GM12864 (cell line): ENCODE data around the gene BLTP3A.
A peak's percentile ranks its signal among the peaks of the same experiment; 100 is the strongest.
"Not testable (repeated sequence)": the region's sequence is repeated elsewhere in the genome, so short reads cannot be mapped to it uniquely, and the experiment has no call there.

Experiments used
- DNase-seq: peaks from one replicate; pipeline ENCODE4 v3.0.0-alpha.2; 2011; ENCODE audit warnings: low read depth
- H3K4me3 ChIP-seq: 2 replicates; pipeline ENCODE4 v1.5.1; 2011; ENCODE audit warnings: mild to moderate bottlenecking, low read depth, low read length, control low read depth
- CTCF ChIP-seq: IDR thresholded peaks from 2 replicates; pipeline ENCODE4 v1.5.1; 2011; ENCODE audit warnings: low read depth, mild to moderate bottlenecking, moderate library complexity, low read length, control low read depth, inconsistent platforms; ENCODE audit errors: missing control alignments

The BLTP3A gene

GRCh38 chr6:34746104-34746846 is 45.6 kb upstream of the BLTP3A start:
- no peak for DNase-seq
- no peak overlapping the region for H3K4me3 ChIP-seq
- TF ChIP-seq CTCF: no peak

- H3K4me3 ChIP-seq: no peak overlapping the region
- TF ChIP-seq CTCF: no peak
- DNase-seq: no peak
Observed at GRCh38 chr6:34748757-34749156, 43.1 kb upstream of the BLTP3A start.

GRCh38 chr6:34756513-34756856 is 35.4 kb upstream of the BLTP3A start:
- peak; percentile 61 for TF ChIP-seq CTCF
- H3K4me3 ChIP-seq: peak overlapping the region; percentile 100
- peak; percentile 40 for DNase-seq

GRCh38 chr6:34757687-34758274 is 34.1 kb upstream of the BLTP3A start:
- TF ChIP-seq CTCF: no peak
- H3K4me3 ChIP-seq: peak overlapping the region; percentile 100
- DNase-seq: no peak

GRCh38 chr6:34760108-34760507 is 31.8 kb upstream of the BLTP3A start:
- TF ChIP-seq CTCF: no peak
- no peak for DNase-seq
- no peak overlapping the region for H3K4me3 ChIP-seq

GRCh38 chr6:34761681-34762080 is 30.2 kb upstream of the BLTP3A start:
- not testable (repeated sequence) for H3K4me3 ChIP-seq, DNase-seq

- no peak for DNase-seq
- no peak for TF ChIP-seq CTCF
- no peak overlapping the region for H3K4me3 ChIP-seq
Observed at GRCh38 chr6:34768148-34768547, 23.7 kb upstream of the BLTP3A start.
